Measurements from ENCODE around the gene DHDH. TPM values are rescaled to one million over a fixed set of nuclear protein-coding genes. Genes with fewer than 3 reads are reported as not detected.

DHDH gene
- polyA plus RNA-seq, 1 experiment, result not detected

GRCh38 chr19:48970923-48971395 is 37.5 kb downstream of the DHDH start:
- TF ChIP-seq CTCF (IDR thresholded peaks at IDR 0.05; ENCODE audit: insufficient read depth, low read depth, low read length), result peak; percentile 94
- ChIA-PET POLR2A (no interaction called here), CTCF (interaction anchor here (0.5 to 3.5 kb wide), 26 partner anchors 8 to 389 kb away, joined by 3 to 31 read pairs (median 4); partner anchors contain the start of genes DHDH, GYS1, HSD17B14 and NUCB1)
- Histone ChIP-seq H3K4me3 (ENCODE audit: low read depth, low read length) (no peak overlapping the region), H3K27me3 (ENCODE audit: control insufficient read depth, insufficient read depth, low read length) (no peaks in the 10 kb centered on the region), H3K36me3 (ENCODE audit: control insufficient read depth, insufficient read depth, low read length) (peaks cover 40% of the 10 kb centered on the region)
- DNase-seq (ENCODE audit: low read depth), result no peak

GRCh38 chr19:48975947-48976847 is 42.7 kb downstream of the DHDH start:
- TF ChIP-seq CTCF (IDR thresholded peaks at IDR 0.05; ENCODE audit: insufficient read depth, low read depth, low read length), result peak; percentile 17; the same call in 1 of the 2 replicates

GRCh38 chr19:48977061-48977460 is 43.6 kb downstream of the DHDH start:
- ChIA-PET CTCF (interaction anchor here (1.5 to 3.1 kb wide), 4 partner anchors 10 to 182 kb away, joined by 4 to 11 read pairs (median 8); partner anchors contain the start of genes GYS1 and RUVBL2), POLR2A (no interaction called here)
- Histone ChIP-seq H3K4me3 (ENCODE audit: low read depth, low read length) (no peak overlapping the region), H3K36me3 (ENCODE audit: control insufficient read depth, insufficient read depth, low read length) (peaks cover 22% of the 10 kb centered on the region), H3K27me3 (ENCODE audit: control insufficient read depth, insufficient read depth, low read length) (no peaks in the 10 kb centered on the region)
- DNase-seq (ENCODE audit: low read depth), result no peak
- no peak for TF ChIP-seq CTCF (IDR thresholded peaks at IDR 0.05; ENCODE audit: insufficient read depth, low read depth, low read length)

More at GRCh38 chr19:48975947-48976847, 42.7 kb downstream of the DHDH start:
- peaks cover 18% of the 10 kb centered on the region for H3K36me3 ChIP-seq (ENCODE audit: control insufficient read depth, insufficient read depth, low read length)
- no peaks in the 10 kb centered on the region for H3K27me3 ChIP-seq (ENCODE audit: control insufficient read depth, insufficient read depth, low read length)
- no peak for DNase-seq (ENCODE audit: low read depth)
- ChIA-PET CTCF (interaction anchor here (0.5 to 3.1 kb wide), 5 partner anchors 9 to 181 kb away, joined by 3 to 11 read pairs (median 5); partner anchors contain the start of genes GYS1, HSD17B14 and RUVBL2), POLR2A (interaction anchor here (0.6 kb wide), 1 partner anchor 180 kb away, joined by 8 read pairs; no protein-coding TSS in a partner anchor)
- H3K4me3 ChIP-seq (ENCODE audit: low read depth, low read length), result no peak overlapping the region

- no peaks in the 10 kb centered on the region for H3K27me3 ChIP-seq (ENCODE audit: control insufficient read depth, insufficient read depth, low read length)
- POLR2A ChIA-PET, result no interaction called here
- peaks cover 37% of the 10 kb centered on the region for H3K36me3 ChIP-seq (ENCODE audit: control insufficient read depth, insufficient read depth, low read length)
Observed at GRCh38 chr19:48982280-48982679, 48.8 kb downstream of the DHDH start.

More at GRCh38 chr19:48982280-48982679, 48.8 kb downstream of the DHDH start:
- DNase-seq (ENCODE audit: low read depth), result no peak
- H3K4me3 ChIP-seq (ENCODE audit: low read depth, low read length), result no peak overlapping the region
- TF ChIP-seq CTCF (IDR thresholded peaks at IDR 0.05; ENCODE audit: insufficient read depth, low read depth, low read length), result no peak
- CTCF ChIA-PET, result interaction anchor here (1.0 to 6.1 kb wide), 3 partner anchors 10 to 194 kb away, joined by 4 to 44 read pairs (median 7); partner anchors contain the start of genes GYS1 and RUVBL2

All from BJ (cell line).